SK-N-SH treated with all-trans-retinoic acid at 6 μM for 48 hours (cell line): ENCODE measurements around the gene PARP14.

Experiments
- ATAC-seq: fragments of 200-7000 bp; cut with Tn5 transposase; 3 replicates; pipeline ENCODE4 v1.9.1; 2020; ENCODE audit warnings: mild to moderate bottlenecking, moderate library complexity
- ARNTL ChIP-seq: fragments of 450-650 bp; formaldehyde crosslinking; IDR thresholded peaks from 2 replicates; pipeline ENCODE4 v1.5.0; 2020; ENCODE audit warnings: low read depth, mild to moderate bottlenecking, moderate library complexity, borderline replicate concordance
- CREB5 ChIP-seq: fragments of 250-450 bp; sonication (Bioruptor Pico); IDR thresholded peaks from 2 replicates; pipeline ENCODE4 v1.5.1; 2020; ENCODE audit warnings: low read depth, mild to moderate bottlenecking, moderate library complexity
- CSDC2 ChIP-seq: fragments of 250-450 bp; sonication (Bioruptor Pico); IDR thresholded peaks from 2 replicates; pipeline ENCODE4 v1.5.0; 2020; ENCODE audit warnings: mild to moderate bottlenecking, moderate library complexity
- CSRNP3 ChIP-seq: fragments of 250-450 bp; sonication (Bioruptor Pico); IDR thresholded peaks from 2 replicates; pipeline ENCODE4 v1.5.1; 2021; ENCODE audit warnings: mild to moderate bottlenecking, moderate library complexity
- ESRRG ChIP-seq: fragments of 250-450 bp; sonication (Bioruptor Pico); IDR thresholded peaks from 2 replicates; pipeline ENCODE4 v1.6.1; 2021; ENCODE audit warnings: mild to moderate bottlenecking
- GLIS3 ChIP-seq: fragments of 250-450 bp; sonication (Bioruptor Pico); IDR thresholded peaks from 2 replicates; pipeline ENCODE4 v1.5.0; 2020; ENCODE audit warnings: mild to moderate bottlenecking, moderate library complexity
- ISL1 ChIP-seq: fragments of 250-450 bp; sonication (Bioruptor Pico); IDR thresholded peaks from 2 replicates; pipeline ENCODE4 v2.1.2; 2022; ENCODE audit warnings: mild to moderate bottlenecking, moderate library complexity
- OSR1 ChIP-seq: fragments of 250-450 bp; sonication (Bioruptor Pico); IDR thresholded peaks from 2 replicates; pipeline ENCODE4 v1.8.0; 2022; ENCODE audit warnings: moderate library complexity, mild to moderate bottlenecking, inconsistent platforms
- PPARA ChIP-seq: fragments of 250-450 bp; sonication (Bioruptor Pico); IDR thresholded peaks from 2 replicates; pipeline ENCODE4 v1.5.0; 2020; ENCODE audit warnings: mild to moderate bottlenecking, borderline replicate concordance
- RARB ChIP-seq: fragments of 250-450 bp; sonication (Bioruptor Pico); IDR thresholded peaks from 2 replicates; pipeline ENCODE4 v1.8.0; 2021; ENCODE audit warnings: mild to moderate bottlenecking, moderate library complexity
- SNAI2 ChIP-seq: fragments of 250-450 bp; sonication (Bioruptor Pico); IDR thresholded peaks from 2 replicates; pipeline ENCODE4 v1.5.0; 2020; ENCODE audit warnings: mild to moderate bottlenecking, moderate library complexity
- TCF4 ChIP-seq: fragments of 250-450 bp; sonication (Bioruptor Pico); IDR thresholded peaks from 2 replicates; pipeline ENCODE4 v1.8.0; 2021; ENCODE audit warnings: mild to moderate bottlenecking, moderate library complexity, borderline replicate concordance
- TOX ChIP-seq: fragments of 250-450 bp; sonication (Bioruptor Pico); IDR thresholded peaks from 2 replicates; pipeline ENCODE4 v1.8.0; 2021; ENCODE audit warnings: mild to moderate bottlenecking, moderate library complexity, borderline replicate concordance
- ZC3H10 ChIP-seq: fragments of 250-450 bp; sonication (Bioruptor Pico); IDR thresholded peaks from 2 replicates; pipeline ENCODE4 v1.5.1; 2021; ENCODE audit warnings: mild to moderate bottlenecking, moderate library complexity
- ZFP30 ChIP-seq: fragments of 450-650 bp; formaldehyde crosslinking; IDR thresholded peaks from 2 replicates; pipeline ENCODE4 v1.5.0; 2022; ENCODE audit warnings: mild to moderate bottlenecking, moderate library complexity
- ZNF565 ChIP-seq: fragments of 450-650 bp; formaldehyde crosslinking; conservative IDR thresholded peaks from 2 replicates; pipeline ENCODE4 v1.5.0; 2020; ENCODE audit warnings: low read depth, mild to moderate bottlenecking, moderate library complexity
- ZNF70 ChIP-seq: fragments of 450-650 bp; formaldehyde crosslinking; IDR thresholded peaks from 2 replicates; pipeline ENCODE4 v1.5.0; 2020; ENCODE audit warnings: mild to moderate bottlenecking, moderate library complexity
- ZNF8 ChIP-seq: fragments of 450-650 bp; formaldehyde crosslinking; IDR thresholded peaks from 2 replicates; pipeline ENCODE4 v1.5.0; 2020; ENCODE audit warnings: mild to moderate bottlenecking, moderate library complexity
- TF ChIP-seq, protein P1 (sequence below): fragments of 250-450 bp; sonication (Bioruptor Pico); IDR thresholded peaks from 2 replicates; pipeline ENCODE4 v1.8.0; 2021; ENCODE audit warnings: low read depth, mild to moderate bottlenecking, moderate library complexity, borderline replicate concordance
- TF ChIP-seq, protein P2 (sequence below): fragments of 250-450 bp; sonication (Bioruptor Pico); IDR thresholded peaks from 2 replicates; pipeline ENCODE4 v1.5.0; 2020; ENCODE audit warnings: mild to moderate bottlenecking, moderate library complexity

The PARP14 gene

DNA sequence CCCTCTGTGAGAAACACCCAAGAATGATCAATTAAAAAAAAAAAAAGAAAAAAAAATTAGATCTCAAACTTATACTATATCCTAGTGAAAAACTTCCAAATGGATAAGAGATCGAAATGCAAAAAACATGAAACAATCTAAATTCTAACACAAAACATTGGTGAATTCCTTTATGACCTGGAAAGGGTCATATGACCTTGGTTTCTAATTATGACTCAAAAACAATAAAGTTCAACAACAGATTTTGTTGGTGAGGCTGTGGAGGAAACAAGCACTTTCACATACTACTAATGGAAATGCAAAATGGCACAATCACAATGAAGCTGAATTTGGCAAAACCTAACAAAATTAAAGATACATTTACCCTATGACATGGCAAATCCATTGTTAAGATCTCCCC, 67.7 kb downstream of the PARP14 start:
- no peak for TF ChIP-seq ISL1
- no peak for TF ChIP-seq ARNTL (CRISPR knock-in tag)
- no peak for TF ChIP-seq ZNF70
- no peak for TF ChIP-seq ZNF8 (CRISPR knock-in tag)
- TF ChIP-seq SNAI2 (CRISPR knock-in tag) = no peak
- no peak for TF ChIP-seq CSDC2 (CRISPR knock-in tag)
- TF ChIP-seq GLIS3 = no peak
- TF ChIP-seq PPARA (CRISPR knock-in tag) = no peak
- TF ChIP-seq OSR1 (CRISPR knock-in tag) = no peak
- no peak for TF ChIP-seq ZNF565 (CRISPR knock-in tag)
- TF ChIP-seq, all 23 proteins: peak for 0
- no peak for ATAC-seq

DNA sequence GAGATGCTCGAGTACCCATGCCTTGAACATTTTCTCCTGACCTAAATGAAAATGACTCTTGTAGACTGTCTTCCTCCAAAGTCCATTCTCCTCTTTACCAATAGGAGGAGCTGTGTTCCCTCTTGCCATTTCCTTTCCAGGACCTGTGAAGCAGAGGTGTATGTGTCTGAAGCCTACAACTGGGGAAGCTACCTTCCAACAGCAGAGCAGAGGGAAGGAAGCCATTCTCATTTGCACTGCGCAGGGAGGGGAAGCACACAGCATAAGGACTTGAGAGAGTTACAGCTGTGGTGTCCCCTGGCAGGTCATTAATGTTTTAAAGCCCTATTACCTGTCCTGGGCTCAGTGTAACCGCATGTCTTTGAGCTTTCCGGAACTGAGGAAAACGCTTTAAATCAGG, 74.3 kb downstream of the PARP14 start:
- TF ChIP-seq CSDC2 (CRISPR knock-in tag) (no peak), ZNF8 (CRISPR knock-in tag) (no peak), ZNF565 (CRISPR knock-in tag) (no peak), TCF4 (CRISPR knock-in tag) (no peak), ISL1 (no peak), ZFP30 (no peak)

DNA sequence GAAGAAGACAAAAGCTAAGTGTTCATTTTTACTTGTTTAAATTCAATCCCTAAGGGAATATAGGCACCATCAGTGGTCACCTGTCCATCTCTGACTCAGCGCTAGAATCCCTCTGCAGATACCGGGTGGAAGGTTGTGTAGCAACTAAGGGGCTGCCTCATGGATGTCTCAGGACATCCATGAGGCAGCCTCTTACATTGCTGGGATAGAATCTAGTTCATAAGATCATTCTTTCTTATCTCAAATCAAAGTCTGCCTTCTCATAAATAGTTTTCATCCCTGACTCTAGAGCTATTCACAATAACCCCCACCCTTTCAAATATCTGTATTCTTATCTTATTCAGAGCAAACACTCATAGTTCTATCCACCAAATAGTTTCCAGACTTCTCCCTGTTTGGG, 74.9 kb downstream of the PARP14 start:
- ATAC-seq = no peak
- TF ChIP-seq CREB5 (no peak), ZNF565 (CRISPR knock-in tag) (no peak), OSR1 (CRISPR knock-in tag) (no peak)

More for the DNA sequence above, 74.3 kb downstream of the PARP14 start:
- ATAC-seq = peak; percentile 88

DNA sequence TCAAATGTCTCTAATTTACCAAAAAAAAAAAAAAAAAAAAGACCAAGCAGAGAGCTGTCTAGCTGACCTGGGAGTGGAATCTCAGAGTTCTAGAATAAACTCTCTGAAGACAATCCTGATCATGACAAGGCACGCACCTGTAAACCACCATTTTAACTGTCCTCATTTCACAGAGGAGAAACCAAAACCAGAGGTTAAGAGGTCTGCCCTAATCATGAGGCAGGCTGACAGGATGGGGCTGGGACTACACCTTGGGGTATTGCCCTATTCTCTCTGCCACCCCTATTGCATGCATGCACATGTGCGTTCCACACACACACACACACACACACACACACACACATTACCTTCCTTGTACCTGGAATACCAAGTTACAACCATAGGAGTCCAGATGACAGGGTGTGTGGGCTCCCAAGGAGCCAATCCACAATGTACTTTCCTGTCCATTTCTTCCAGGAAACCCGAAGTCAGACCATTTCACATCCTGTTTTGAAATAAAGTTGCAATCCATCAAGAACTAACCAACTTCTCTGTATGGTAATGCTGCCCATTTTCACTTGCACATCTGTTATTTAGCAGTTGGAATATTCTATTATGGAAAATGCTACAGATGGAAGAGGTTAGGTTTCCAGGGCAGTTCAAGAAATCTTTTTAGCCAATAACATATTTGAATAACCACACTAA, 78.4 kb downstream of the PARP14 start:
- no peak for ATAC-seq
- TF ChIP-seq PPARA (CRISPR knock-in tag) = no peak
- TF ChIP-seq CSDC2 (CRISPR knock-in tag) = no peak
- TF ChIP-seq OSR1 (CRISPR knock-in tag) = no peak
- TF ChIP-seq ARNTL (CRISPR knock-in tag) = no peak
- TF ChIP-seq ISL1 = no peak
- no peak for TF ChIP-seq ESRRG (CRISPR knock-in tag)
- no peak for TF ChIP-seq ZNF70
- TF ChIP-seq TCF4 (CRISPR knock-in tag) = no peak
- TF ChIP-seq, protein P1, sequence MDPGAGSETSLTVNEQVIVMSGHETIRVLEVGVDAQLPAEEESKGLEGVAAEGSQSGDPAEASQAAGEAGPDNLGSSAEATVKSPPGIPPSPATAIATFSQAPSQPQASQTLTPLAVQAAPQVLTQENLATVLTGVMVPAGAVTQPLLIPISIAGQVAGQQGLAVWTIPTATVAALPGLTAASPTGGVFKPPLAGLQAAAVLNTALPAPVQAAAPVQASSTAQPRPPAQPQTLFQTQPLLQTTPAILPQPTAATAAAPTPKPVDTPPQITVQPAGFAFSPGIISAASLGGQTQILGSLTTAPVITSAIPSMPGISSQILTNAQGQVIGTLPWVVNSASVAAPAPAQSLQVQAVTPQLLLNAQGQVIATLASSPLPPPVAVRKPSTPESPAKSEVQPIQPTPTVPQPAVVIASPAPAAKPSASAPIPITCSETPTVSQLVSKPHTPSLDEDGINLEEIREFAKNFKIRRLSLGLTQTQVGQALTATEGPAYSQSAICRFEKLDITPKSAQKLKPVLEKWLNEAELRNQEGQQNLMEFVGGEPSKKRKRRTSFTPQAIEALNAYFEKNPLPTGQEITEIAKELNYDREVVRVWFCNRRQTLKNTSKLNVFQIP (CRISPR knock-in tag) = no peak
- no peak for TF ChIP-seq RARB (CRISPR knock-in tag)
- TF ChIP-seq SNAI2 (CRISPR knock-in tag) = no peak
- TF ChIP-seq ZC3H10 (CRISPR knock-in tag) = no peak
- TF ChIP-seq CREB5 = no peak
- no peak for TF ChIP-seq ZNF565 (CRISPR knock-in tag)
- no peak for TF ChIP-seq CSRNP3
- TF ChIP-seq ZFP30 = no peak
- TF ChIP-seq ZNF8 (CRISPR knock-in tag) = no peak
- no peak for TF ChIP-seq GLIS3
- TF ChIP-seq, protein P2, sequence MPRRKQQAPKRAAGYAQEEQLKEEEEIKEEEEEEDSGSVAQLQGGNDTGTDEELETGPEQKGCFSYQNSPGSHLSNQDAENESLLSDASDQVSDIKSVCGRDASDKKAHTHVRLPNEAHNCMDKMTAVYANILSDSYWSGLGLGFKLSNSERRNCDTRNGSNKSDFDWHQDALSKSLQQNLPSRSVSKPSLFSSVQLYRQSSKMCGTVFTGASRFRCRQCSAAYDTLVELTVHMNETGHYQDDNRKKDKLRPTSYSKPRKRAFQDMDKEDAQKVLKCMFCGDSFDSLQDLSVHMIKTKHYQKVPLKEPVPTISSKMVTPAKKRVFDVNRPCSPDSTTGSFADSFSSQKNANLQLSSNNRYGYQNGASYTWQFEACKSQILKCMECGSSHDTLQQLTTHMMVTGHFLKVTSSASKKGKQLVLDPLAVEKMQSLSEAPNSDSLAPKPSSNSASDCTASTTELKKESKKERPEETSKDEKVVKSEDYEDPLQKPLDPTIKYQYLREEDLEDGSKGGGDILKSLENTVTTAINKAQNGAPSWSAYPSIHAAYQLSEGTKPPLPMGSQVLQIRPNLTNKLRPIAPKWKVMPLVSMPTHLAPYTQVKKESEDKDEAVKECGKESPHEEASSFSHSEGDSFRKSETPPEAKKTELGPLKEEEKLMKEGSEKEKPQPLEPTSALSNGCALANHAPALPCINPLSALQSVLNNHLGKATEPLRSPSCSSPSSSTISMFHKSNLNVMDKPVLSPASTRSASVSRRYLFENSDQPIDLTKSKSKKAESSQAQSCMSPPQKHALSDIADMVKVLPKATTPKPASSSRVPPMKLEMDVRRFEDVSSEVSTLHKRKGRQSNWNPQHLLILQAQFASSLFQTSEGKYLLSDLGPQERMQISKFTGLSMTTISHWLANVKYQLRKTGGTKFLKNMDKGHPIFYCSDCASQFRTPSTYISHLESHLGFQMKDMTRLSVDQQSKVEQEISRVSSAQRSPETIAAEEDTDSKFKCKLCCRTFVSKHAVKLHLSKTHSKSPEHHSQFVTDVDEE = no peak
- TF ChIP-seq TOX (CRISPR knock-in tag) = no peak
